Head of caudate nucleus (tissue), 42 donors: ENCODE results near the gene KLK4.

Source experiments
- DNase-seq, 42 donors: peaks; one replicate each; pipeline versions ENCODE4 v3.0.0 to v3.0.0-alpha.2; 2020 to 2021; ENCODE audit warnings: mixed read lengths in 7 of 42
- intact Hi-C: fragments of 100-400 bp; cut with DNase I; formaldehyde crosslinking; loops from one replicate; pipeline ENCODE4 v1.15.0; 2022

The KLK4 gene

GRCh38 chr19:50891253-50891625 lies 20.0 kb downstream of the KLK4 start:
- no peak for DNase-seq

GRCh38 chr19:50890422-50891252 lies 20.6 kb downstream of the KLK4 start:
- intact Hi-C loops, result no loop called here
- DNase-seq, result no peak

More at GRCh38 chr19:50891253-50891625, 20.0 kb downstream of the KLK4 start:
- intact Hi-C loops, result no loop called here

GRCh38 chr19:50889638-50890037 lies 21.6 kb downstream of the KLK4 start:
- intact Hi-C loops, result no loop called here
- no peak for DNase-seq

- no peak for DNase-seq
- intact Hi-C loops, result no loop called here
Observed at GRCh38 chr19:50882188-50882587, 29.0 kb downstream of the KLK4 start.

GRCh38 chr19:50880241-50880640 lies 31.0 kb downstream of the KLK4 start:
- intact Hi-C loops, result no loop called here
- no peak for DNase-seq

- intact Hi-C loops, result no loop called here
- DNase-seq, result no peak
Observed at GRCh38 chr19:50878851-50879250, 32.3 kb downstream of the KLK4 start.

- no peak for DNase-seq
- intact Hi-C loops, result no loop called here
Observed at GRCh38 chr19:50877338-50877737, 33.9 kb downstream of the KLK4 start.

- no peak for DNase-seq
- intact Hi-C loops, result no loop called here
Observed at GRCh38 chr19:50876456-50876855, 34.7 kb downstream of the KLK4 start.

- DNase-seq, result no peak
- intact Hi-C loops, result no loop called here
Observed at GRCh38 chr19:50875795-50876422, 35.3 kb downstream of the KLK4 start.

- intact Hi-C loops, result no loop called here
- no peak for DNase-seq
Observed at GRCh38 chr19:50874211-50874610, 37.0 kb downstream of the KLK4 start.

- intact Hi-C loops, result no loop called here
- no peak for DNase-seq
Observed at GRCh38 chr19:50873056-50873455, 38.1 kb downstream of the KLK4 start, which contains the start of gene KLK2. KLK2 (plus strand) TSS chr19:50873439; CDS start chr19:50873474, 35 bp downstream.

- DNase-seq, result no peak
- intact Hi-C loops, result no loop called here
Observed at GRCh38 chr19:50870417-50871089, 40.6 kb downstream of the KLK4 start.

GRCh38 chr19:50869479-50869878 lies 41.7 kb downstream of the KLK4 start:
- intact Hi-C loops, result no loop called here
- no peak for DNase-seq

GRCh38 chr19:50861496-50862286 lies 49.5 kb downstream of the KLK4 start:
- intact Hi-C loops, result no loop called here
- no peak for DNase-seq

GRCh38 chr19:50861010-50861409 lies 50.2 kb downstream of the KLK4 start:
- intact Hi-C loops, result no loop called here

GRCh38 chr19:50859849-50860248 lies 51.3 kb downstream of the KLK4 start:
- no peak for DNase-seq
- intact Hi-C loops, result no loop called here

More at GRCh38 chr19:50861010-50861409, 50.2 kb downstream of the KLK4 start:
- no peak for DNase-seq

GRCh38 chr19:50858886-50859285 lies 52.3 kb downstream of the KLK4 start:
- DNase-seq, result no peak

GRCh38 chr19:50857366-50857765 lies 53.8 kb downstream of the KLK4 start:
- intact Hi-C loops, result no loop called here
- DNase-seq, result no peak

More at GRCh38 chr19:50858886-50859285, 52.3 kb downstream of the KLK4 start:
- intact Hi-C loops, result no loop called here
